ENCODE data around the gene MTERF4. TPM values are rescaled to one million over a fixed set of nuclear protein-coding genes. Genes with fewer than 3 reads are reported as not detected.

MTERF4 gene
- 10 to 100 TPM; 26.9 to 39.1 (median 34.5) TPM for total RNA-seq

DNA sequence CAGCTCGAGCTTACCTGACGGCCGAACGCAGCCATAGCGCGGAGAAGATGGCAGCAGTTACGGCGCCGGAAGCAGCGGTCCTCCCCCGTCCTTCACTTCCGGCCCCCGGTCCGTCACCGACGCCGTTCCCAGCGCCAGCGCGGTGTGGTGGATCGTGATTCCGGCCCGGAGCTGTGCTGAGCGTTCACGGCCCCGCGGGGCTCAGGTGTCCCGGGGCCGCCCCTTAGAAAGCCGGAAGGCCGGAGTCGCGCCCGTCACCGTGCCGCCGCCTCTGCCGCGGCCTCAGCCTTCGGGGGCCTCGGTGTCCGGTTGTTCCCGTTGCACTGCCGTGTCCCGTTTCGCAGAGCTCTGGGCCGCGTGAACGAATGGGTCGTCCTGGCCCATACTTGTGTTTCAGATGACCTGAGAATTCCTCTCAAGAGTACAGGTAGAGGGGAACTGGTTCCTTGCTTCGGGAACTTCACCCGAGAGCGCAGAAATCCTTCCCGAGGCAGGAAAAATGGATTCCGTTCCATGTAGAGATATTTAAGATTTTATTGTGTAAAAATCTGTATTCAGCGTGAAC is at the start of gene MTERF4:
Gene MTERF4 (minus strand): TSS at position 49 of the 565 bp plus-strand sequence. CDS start 14 bp downstream, at position 35.
- peak; percentile 59 for DNase-seq (ENCODE audit: low spot score)
- peak; percentile 97 for ATAC-seq (ENCODE audit: low FRiP score)
- TF ChIP-seq CTCF (IDR thresholded peaks at IDR 0.05), result no peak

GRCh38 chr2:241150660-241151530 is 48.8 kb upstream of the MTERF4 start:
- DNase-seq (ENCODE audit: low spot score) (no peak), ATAC-seq (ENCODE audit: low FRiP score) (peak; percentile 42)
- TF ChIP-seq CTCF (IDR thresholded peaks at IDR 0.05), result no peak

DNA sequence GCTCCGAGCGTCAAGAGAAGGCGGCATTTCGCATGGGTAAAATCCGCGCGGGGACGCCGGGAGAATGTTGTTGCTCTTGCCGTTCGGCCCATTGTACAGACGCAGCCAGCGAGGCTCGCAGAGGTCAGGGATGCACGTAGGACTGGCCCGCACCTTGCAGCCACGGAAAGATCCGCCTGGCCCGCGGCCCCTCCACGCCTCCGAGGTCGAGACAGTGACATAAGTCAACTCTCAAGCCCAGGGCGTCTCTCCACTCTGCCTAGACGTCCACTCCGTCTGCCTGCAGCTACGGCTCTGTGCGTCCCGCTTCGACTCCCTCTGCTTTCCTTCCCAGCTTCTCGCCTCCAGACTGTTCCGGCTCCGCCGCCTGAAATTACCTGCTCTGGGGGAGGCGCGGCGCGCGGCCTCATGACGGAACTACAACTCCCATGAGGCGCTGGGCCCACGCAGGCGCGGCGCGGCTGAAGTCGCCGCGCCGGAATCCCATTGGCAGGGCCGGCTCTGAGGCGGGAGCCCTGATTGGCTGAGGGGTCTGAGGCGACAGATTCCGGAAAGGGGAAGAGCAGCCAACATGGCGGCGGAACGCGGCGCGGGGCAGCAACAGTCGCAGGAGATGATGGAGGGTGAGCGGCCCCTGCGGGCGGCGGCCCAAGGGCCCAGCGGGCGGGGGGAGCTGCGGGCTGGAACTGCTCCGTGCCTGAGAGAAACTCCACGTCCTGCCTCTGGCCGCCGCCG is 48.0 kb upstream of the MTERF4 start, which contains the start of gene PPP1R7:
Gene PPP1R7 (plus strand): TSS at position 543 of the 735 bp plus-strand sequence. CDS start 29 bp downstream, at position 572.
- TF ChIP-seq CTCF (IDR thresholded peaks at IDR 0.05), result no peak
- DNase-seq (ENCODE audit: low spot score) (peak; percentile 59), ATAC-seq (ENCODE audit: low FRiP score) (peak; percentile 88)

GRCh38 chr2:241149675-241149924 is 47.5 kb upstream of the MTERF4 start:
- peak; percentile 4 for ATAC-seq (ENCODE audit: low FRiP score)
- DNase-seq (ENCODE audit: low spot score), result no peak
- no peak for TF ChIP-seq CTCF (IDR thresholded peaks at IDR 0.05)

- DNase-seq (ENCODE audit: low spot score) (peak; percentile 82), ATAC-seq (ENCODE audit: low FRiP score) (peak; percentile 93)
- TF ChIP-seq CTCF (IDR thresholded peaks at IDR 0.05), result no peak
Measured at GRCh38 chr2:241148891-241149674, 47.0 kb upstream of the MTERF4 start, which contains the start of gene PASK. TSS of gene PASK (minus strand) at chr2:241149472. CDS start at chr2:241143032, 6,440 bp downstream.

DNA sequence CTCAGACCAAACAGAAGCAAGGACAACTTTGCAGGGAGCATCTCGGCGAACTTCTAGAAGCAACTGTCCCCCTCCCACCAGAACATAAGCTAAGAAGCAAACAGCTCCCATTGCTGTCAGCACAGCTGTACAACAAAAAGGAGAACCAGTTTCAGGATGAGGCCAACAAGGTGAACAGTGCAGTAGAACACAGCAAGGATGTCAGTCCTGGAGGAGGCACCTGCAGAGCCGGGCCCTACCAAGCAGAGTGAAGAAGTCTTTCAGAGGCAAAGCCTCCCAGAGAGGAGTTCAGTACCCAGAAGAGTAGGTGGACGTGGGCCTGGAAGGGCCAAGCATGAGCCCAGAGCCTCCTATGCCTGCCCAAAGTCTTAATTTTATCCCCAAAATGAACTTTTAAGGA is 46.2 kb upstream of the MTERF4 start:
- no peak for ATAC-seq (ENCODE audit: low FRiP score)
- TF ChIP-seq CTCF (IDR thresholded peaks at IDR 0.05), result no peak

More for the DNA sequence above, 46.2 kb upstream of the MTERF4 start:
- DNase-seq (ENCODE audit: low spot score), result no peak

All from omental fat pad (tissue), 4 donors.